Measurements from ENCODE around the gene DMBT1. TPM values are rescaled to one million over a fixed set of nuclear protein-coding genes. Genes with fewer than 3 reads are reported as not detected.

DMBT1 gene
- total RNA-seq, 1 donor from 2014 or later = not detected

GRCh38 chr10:122567056-122567660, 6.6 kb downstream of the DMBT1 start:
- TF ChIP-seq EZH2 (IDR thresholded peaks at IDR 0.05) = no peak
- TF ChIP-seq CTCF (IDR thresholded peaks at IDR 0.05) = peak; percentile 64
- Histone ChIP-seq H4K20me1 (ENCODE audit: low read depth) (no peaks in the 10 kb centered on the region), H3K9me3 (ENCODE audit: low read depth) (no peaks in the 10 kb centered on the region), H2AFZ (replicated peaks) (no peak overlapping the region), H3K79me2 (ENCODE audit: low read depth) (no peaks in the 10 kb centered on the region), H3K4me3 (no peak overlapping the region), H3K27ac (no peak overlapping the region), H3K4me1 (no peaks in the 10 kb centered on the region), H3F3A (ENCODE audit: low read depth) (no peaks in the 10 kb centered on the region), H3K9ac (no peak overlapping the region), H3K4me2 (no peak overlapping the region), H3K36me3 (no peaks in the 10 kb centered on the region), H3K27me3 (no peaks in the 10 kb centered on the region)
- H3K27me3 Mint-ChIP-seq (ENCODE audit: insufficient read depth, low read depth) = peaks cover 7% of the 10 kb centered on the region
- H3K27ac Mint-ChIP-seq = no peak overlapping the region
- DNase-seq (ENCODE audit: low spot score) = peak; percentile 39
- no peaks in the 10 kb centered on the region for H3K9me3 Mint-ChIP-seq
- H3K4me3 Mint-ChIP-seq = no peak overlapping the region
- no peaks in the 10 kb centered on the region for H3K36me3 Mint-ChIP-seq
- peaks cover 5% of the 10 kb centered on the region for H3K4me1 Mint-ChIP-seq

- Histone ChIP-seq H3K27me3 (no peaks in the 10 kb centered on the region), H3K4me2 (no peak overlapping the region), H3F3A (ENCODE audit: low read depth) (no peaks in the 10 kb centered on the region), H3K4me1 (no peaks in the 10 kb centered on the region), H3K4me3 (no peak overlapping the region), H3K27ac (no peak overlapping the region), H3K36me3 (no peaks in the 10 kb centered on the region), H2AFZ (replicated peaks) (no peak overlapping the region), H3K9ac (no peak overlapping the region), H4K20me1 (ENCODE audit: low read depth) (no peaks in the 10 kb centered on the region), H3K79me2 (ENCODE audit: low read depth) (no peaks in the 10 kb centered on the region), H3K9me3 (ENCODE audit: low read depth) (no peaks in the 10 kb centered on the region)
- no peak overlapping the region for H3K4me3 Mint-ChIP-seq
- peaks cover 5% of the 10 kb centered on the region for H3K4me1 Mint-ChIP-seq
- H3K9me3 Mint-ChIP-seq = no peaks in the 10 kb centered on the region
- H3K27me3 Mint-ChIP-seq (ENCODE audit: insufficient read depth, low read depth) = peaks cover 7% of the 10 kb centered on the region
- TF ChIP-seq CTCF (IDR thresholded peaks at IDR 0.05) (no peak), EZH2phosphoT487 (IDR thresholded peaks at IDR 0.05) (no peak), EZH2 (IDR thresholded peaks at IDR 0.05) (no peak)
- no peaks in the 10 kb centered on the region for H3K36me3 Mint-ChIP-seq
- no peak overlapping the region for H3K27ac Mint-ChIP-seq
- DNase-seq (ENCODE audit: low spot score) = no peak
Measured at GRCh38 chr10:122568551-122568950, 8.0 kb downstream of the DMBT1 start.

GRCh38 chr10:122570920-122571319, 10.4 kb downstream of the DMBT1 start:
- H3K27ac Mint-ChIP-seq = no peak overlapping the region
- no peak overlapping the region for H3K9ac ChIP-seq
- H3K27ac ChIP-seq = no peak overlapping the region

More at GRCh38 chr10:122570920-122571319, 10.4 kb downstream of the DMBT1 start:
- Histone ChIP-seq H3K9me3 (ENCODE audit: low read depth) (no peaks in the 10 kb centered on the region), H2AFZ (replicated peaks) (no peak overlapping the region), H3K79me2 (ENCODE audit: low read depth) (no peaks in the 10 kb centered on the region), H3F3A (ENCODE audit: low read depth) (no peaks in the 10 kb centered on the region), H3K36me3 (no peaks in the 10 kb centered on the region), H4K20me1 (ENCODE audit: low read depth) (no peaks in the 10 kb centered on the region), H3K4me1 (no peaks in the 10 kb centered on the region), H3K27me3 (no peaks in the 10 kb centered on the region), H3K4me3 (no peak overlapping the region), H3K4me2 (no peak overlapping the region)
- Mint-ChIP-seq H3K4me3 (no peak overlapping the region), H3K36me3 (no peaks in the 10 kb centered on the region), H3K9me3 (peaks cover 6% of the 10 kb centered on the region), H3K4me1 (no peaks in the 10 kb centered on the region), H3K27me3 (ENCODE audit: insufficient read depth, low read depth) (peaks cover 7% of the 10 kb centered on the region)
- no peak for DNase-seq (ENCODE audit: low spot score)
- TF ChIP-seq EZH2 (IDR thresholded peaks at IDR 0.05) (no peak), CTCF (IDR thresholded peaks at IDR 0.05) (no peak), EZH2phosphoT487 (IDR thresholded peaks at IDR 0.05) (no peak)
